Mesenchymal stem cell (in vitro differentiated cells and primary cell): ENCODE data around the gene RP9. TPM values are rescaled to one million over a fixed set of nuclear protein-coding genes. Genes with fewer than 3 reads are reported as not detected.

ENCODE experiments used
- DNase-seq: peaks from one replicate; pipeline ENCODE4 v3.0.0-alpha.2; 2013
- H2AFZ ChIP-seq: one replicate; pipeline ENCODE4 v1.6.1; 2013; ENCODE audit warnings: low read depth, mild to moderate bottlenecking, control low read depth, inconsistent platforms, low read length, moderate library complexity
- H2AK5ac ChIP-seq: 2 replicates; pipeline ENCODE4 v1.6.1; 2013; ENCODE audit warnings: low read length, moderate library complexity, mild to moderate bottlenecking, inconsistent platforms; ENCODE audit not compliant: severe bottlenecking
- H2BK120ac ChIP-seq: one replicate; pipeline ENCODE4 v1.6.1; 2013; ENCODE audit warnings: low read depth, mild to moderate bottlenecking, inconsistent platforms, low read length, moderate library complexity
- H2BK12ac ChIP-seq, 2 experiments: one replicate each; pipeline ENCODE4 v1.6.1; 2013; ENCODE audit warnings: inconsistent platforms in 2 of 2, low read length in 2 of 2, mild to moderate bottlenecking in 2 of 2, moderate library complexity in 2 of 2, control low read depth in 1 of 2
- H2BK15ac ChIP-seq: one replicate; pipeline ENCODE4 v1.6.1; 2013; ENCODE audit warnings: mild to moderate bottlenecking, low read depth, inconsistent platforms; ENCODE audit not compliant: poor library complexity, severe bottlenecking
- H2BK5ac ChIP-seq: 2 replicates; pipeline ENCODE4 v1.6.1; 2013; ENCODE audit warnings: low read depth, mild to moderate bottlenecking, low read length, control low read depth, inconsistent platforms; ENCODE audit not compliant: poor library complexity, severe bottlenecking
- H3K14ac ChIP-seq, 2 experiments: one replicate each; pipeline ENCODE4 v1.6.1; 2013; ENCODE audit warnings: inconsistent platforms in 2 of 2, low read length in 2 of 2, control low read depth in 1 of 2, mild to moderate bottlenecking in 1 of 2, moderate library complexity in 1 of 2
- H3K18ac ChIP-seq, 2 experiments: one replicate each; pipeline ENCODE4 v1.6.1; 2013; ENCODE audit warnings: inconsistent platforms in 2 of 2, low read length in 2 of 2, control low read depth in 1 of 2, low read depth in 1 of 2, mild to moderate bottlenecking in 1 of 2
- H3K23ac ChIP-seq, 2 experiments: one replicate each; pipeline ENCODE4 v1.6.1; 2013; ENCODE audit warnings: inconsistent platforms in 2 of 2, low read length in 2 of 2, mild to moderate bottlenecking in 2 of 2, moderate library complexity in 2 of 2, control low read depth in 1 of 2
- H3K27ac ChIP-seq: 2 replicates; pipeline ENCODE4 v1.5.1; 2013; ENCODE audit warnings: mild to moderate bottlenecking, moderate library complexity, low read length, control low read depth, inconsistent platforms; ENCODE audit not compliant: poor library complexity, severe bottlenecking
- H3K27me3 ChIP-seq, 2 experiments: 2 replicates each; pipeline versions ENCODE4 v1.6.1 to v1.7.0; 2013; ENCODE audit warnings: low read length in 2 of 2, mild to moderate bottlenecking in 2 of 2, moderate library complexity in 2 of 2, control low read depth in 1 of 2, inconsistent platforms in 1 of 2; ENCODE audit not compliant: control insufficient read depth in 1 of 2, insufficient read depth in 1 of 2
- H3K36me3 ChIP-seq, 2 experiments: 2 replicates each; pipeline versions ENCODE4 v1.6.1 to v1.7.0; 2013; ENCODE audit warnings: low read length in 2 of 2, control low read depth in 1 of 2, inconsistent platforms in 1 of 2, low read depth in 1 of 2, mild to moderate bottlenecking in 1 of 2; ENCODE audit not compliant: insufficient read depth in 2 of 2, control insufficient read depth in 1 of 2
- H3K4ac ChIP-seq, 2 experiments: one replicate each; pipeline ENCODE4 v1.6.1; 2013; ENCODE audit warnings: inconsistent platforms in 2 of 2, low read length in 2 of 2, mild to moderate bottlenecking in 2 of 2, moderate library complexity in 2 of 2, control low read depth in 1 of 2, low read depth in 1 of 2
- H3K4me1 ChIP-seq: 2 replicates; pipeline ENCODE4 v1.6.1; 2013; ENCODE audit warnings: low read depth, low read length, control low read depth; ENCODE audit not compliant: control insufficient read depth, insufficient read depth
- H3K4me2 ChIP-seq: 2 replicates; pipeline ENCODE4 v1.6.1; 2013; ENCODE audit warnings: low read length, mild to moderate bottlenecking, inconsistent platforms; ENCODE audit not compliant: poor library complexity, severe bottlenecking
- H3K4me3 ChIP-seq, 2 experiments: 2 replicates each; pipeline versions ENCODE4 v1.5.1 to v1.7.0; 2013; ENCODE audit warnings: low read length in 2 of 2, mild to moderate bottlenecking in 2 of 2, control low read depth in 1 of 2, low read depth in 1 of 2; ENCODE audit not compliant: insufficient read depth in 1 of 2
- H3K79me1 ChIP-seq: replicated peaks from 2 replicates; pipeline ENCODE4 v1.6.1; 2013; ENCODE audit warnings: mild to moderate bottlenecking, control low read depth, low read length, inconsistent platforms; ENCODE audit not compliant: poor library complexity, severe bottlenecking
- H3K9ac ChIP-seq: 2 replicates; pipeline ENCODE4 v1.7.0; 2013; ENCODE audit warnings: mild to moderate bottlenecking, low read length, moderate library complexity
- H3K9me3 ChIP-seq: 2 replicates; pipeline ENCODE4 v1.7.0; 2013; ENCODE audit warnings: mild to moderate bottlenecking, low read length; ENCODE audit not compliant: control insufficient read depth
- H4K8ac ChIP-seq: one replicate; pipeline ENCODE4 v1.6.1; 2013; ENCODE audit warnings: inconsistent platforms, mild to moderate bottlenecking, low read length, moderate library complexity
- H4K91ac ChIP-seq: one replicate; pipeline ENCODE4 v1.6.1; 2013; ENCODE audit warnings: mild to moderate bottlenecking, low read length, inconsistent platforms
- WGBS: methylation state at CpG from one replicate; pipeline ENCODE4 v1.1.7; 2013; ENCODE audit warnings: mixed read lengths; 5-methylcytosine and 5-hydroxymethylcytosine counted together
- small RNA-seq: library from polyadenylated mRNA; stranded (forward); fragments of <200 nt; extraction: miRNeasy Mini kit (QIAGEN cat#:217004); gene quantifications from one replicate; pipeline ENCODE3, GENCODE V24; 2013; ENCODE audit warnings: low read depth

Gene RP9

DNA sequence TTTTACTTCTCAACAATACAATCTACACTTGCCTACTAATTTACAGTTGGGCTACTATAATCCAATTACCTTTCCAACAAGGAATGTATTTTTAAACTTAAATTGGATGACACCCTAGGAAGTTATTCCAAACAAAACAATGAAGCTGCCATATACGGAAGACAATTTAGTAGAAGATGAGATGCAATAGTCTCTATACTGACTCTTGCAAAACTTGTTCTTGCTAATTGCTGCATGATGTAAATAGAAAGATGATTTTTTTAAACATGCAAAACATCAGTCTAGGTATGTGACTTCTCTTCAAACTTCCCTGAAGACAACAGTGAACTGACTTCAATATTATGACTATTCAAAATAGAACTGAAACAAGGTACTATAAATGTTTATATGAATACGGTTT lies 64.2 kb downstream of the RP9 start:
- no CpG with 5 or more reads among the region's 2 CpGs for WGBS
- Histone ChIP-seq H3K36me3 (no peaks in the 10 kb centered on the region), H3K4me3 (no peak overlapping the region)

More for the DNA sequence above, 64.2 kb downstream of the RP9 start:
- Histone ChIP-seq H2AK5ac (no peak overlapping the region), H3K27me3 (no peaks in the 10 kb centered on the region), H4K8ac (no peak overlapping the region), H4K91ac (no peak overlapping the region), H3K27ac (no peak overlapping the region), H3K79me1 (peaks cover 13% of the 10 kb centered on the region), H3K4me2 (no peak overlapping the region), H2AFZ (no peak overlapping the region), H2BK15ac (no peak overlapping the region), H2BK5ac (no peak overlapping the region), H3K9ac (no peak overlapping the region), H3K14ac (no peak overlapping the region), H3K9me3 (no peaks in the 10 kb centered on the region), H3K4me1 (peaks cover 3% of the 10 kb centered on the region), H2BK12ac (no peak overlapping the region), H2BK120ac (no peak overlapping the region), H3K18ac (no peak overlapping the region), H3K23ac (no peak overlapping the region), H3K4ac (no peak overlapping the region)
- DNase-seq, result no peak

Small RNAs within 50 kb of the gene (small RNA-seq; reads per million reads assigned to genes)
- gene AC074338.1 (not detected), gene RN7SL505P (not detected)
